ENCODE data around the gene ISCA2.
"Not testable (repeated sequence)": the region's sequence is repeated elsewhere in the genome, so short reads cannot be mapped to it uniquely, and the experiment has no call there.

ISCA2 gene, protein sequence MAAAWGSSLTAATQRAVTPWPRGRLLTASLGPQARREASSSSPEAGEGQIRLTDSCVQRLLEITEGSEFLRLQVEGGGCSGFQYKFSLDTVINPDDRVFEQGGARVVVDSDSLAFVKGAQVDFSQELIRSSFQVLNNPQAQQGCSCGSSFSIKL

GRCh38 chr14:74493343-74494261, at the start of gene ISCA2:
Gene ISCA2, plus strand, starts transcription at chr14:74493765. Its CDS starts 10 bp downstream, at chr14:74493775.
- H3K4me3 Mint-ChIP-seq: peak within 1 kb of the TSS; percentile 97
- DNase-seq: peak; percentile 100
- no peak for TF ChIP-seq CTCF (IDR thresholded peaks at IDR 0.05)
- H3K9me3 Mint-ChIP-seq: no peaks in the 10 kb centered on the region
- H3K4me1 Mint-ChIP-seq: peaks cover 17% of the 10 kb centered on the region
- peaks cover 12% of the 10 kb centered on the region for H3K27me3 Mint-ChIP-seq (ENCODE audit: low read depth, poor library complexity)
- peak within 1 kb of the TSS; percentile 95 for H3K27ac Mint-ChIP-seq
- H3K36me3 Mint-ChIP-seq (ENCODE audit: low read depth): peaks cover 12% of the 10 kb centered on the region

DNA sequence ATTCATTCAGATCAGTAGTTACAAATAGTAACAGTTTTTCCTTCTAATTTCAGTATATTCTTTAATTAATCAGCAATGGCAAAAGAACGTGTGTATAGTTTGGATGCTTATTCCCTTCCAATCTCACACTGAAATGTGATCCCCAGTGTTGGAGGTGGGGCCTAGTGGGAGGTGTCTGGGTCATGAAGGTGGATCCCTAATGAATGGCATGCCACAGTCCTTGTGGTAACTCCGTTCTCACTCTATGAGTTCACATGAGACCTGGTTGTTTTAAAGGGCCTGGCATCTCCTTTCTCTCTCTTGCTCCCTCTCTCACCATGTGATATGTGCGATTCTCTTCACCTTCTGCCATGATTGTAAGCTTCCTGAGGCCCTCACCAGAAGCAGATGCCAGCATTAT, 48.7 kb upstream of the ISCA2 start:
- H3K4me1 Mint-ChIP-seq: peaks cover 5% of the 10 kb centered on the region
- H3K27ac Mint-ChIP-seq: no peak overlapping the region
- H3K4me3 Mint-ChIP-seq: no peak overlapping the region
- no peaks in the 10 kb centered on the region for H3K36me3 Mint-ChIP-seq (ENCODE audit: low read depth)
- no peak for TF ChIP-seq CTCF (IDR thresholded peaks at IDR 0.05)
- peaks cover 17% of the 10 kb centered on the region for H3K27me3 Mint-ChIP-seq (ENCODE audit: low read depth, poor library complexity)
- no peaks in the 10 kb centered on the region for H3K9me3 Mint-ChIP-seq
- no peak for DNase-seq

- peaks cover 14% of the 10 kb centered on the region for H3K4me1 Mint-ChIP-seq
- DNase-seq; H3K36me3 Mint-ChIP-seq (ENCODE audit: low read depth); H3K27ac Mint-ChIP-seq; H3K4me3 Mint-ChIP-seq: not testable (repeated sequence)
- peaks cover 32% of the 10 kb centered on the region for H3K9me3 Mint-ChIP-seq
- H3K27me3 Mint-ChIP-seq (ENCODE audit: low read depth, poor library complexity): peaks cover 19% of the 10 kb centered on the region
These were observed 39.2 kb upstream of the ISCA2 start for GRCh38 chr14:74454397-74454796.

- peaks cover 32% of the 10 kb centered on the region for H3K9me3 Mint-ChIP-seq
- peaks cover 26% of the 10 kb centered on the region for H3K4me1 Mint-ChIP-seq
- H3K27ac Mint-ChIP-seq: peak overlapping the region; percentile 29
- peaks cover 5% of the 10 kb centered on the region for H3K36me3 Mint-ChIP-seq (ENCODE audit: low read depth)
- peak; percentile 36 for DNase-seq
- TF ChIP-seq CTCF (IDR thresholded peaks at IDR 0.05): no peak
- H3K4me3 Mint-ChIP-seq: no peak overlapping the region
- H3K27me3 Mint-ChIP-seq (ENCODE audit: low read depth, poor library complexity): peaks cover 24% of the 10 kb centered on the region
These were observed 36.6 kb upstream of the ISCA2 start for GRCh38 chr14:74456684-74457564.

- Mint-ChIP-seq H3K4me1 (peaks cover 26% of the 10 kb centered on the region), H3K9me3 (peaks cover 28% of the 10 kb centered on the region), H3K36me3 (ENCODE audit: low read depth) (peaks cover 5% of the 10 kb centered on the region), H3K27ac (peak overlapping the region; percentile 29), H3K27me3 (ENCODE audit: low read depth, poor library complexity) (peaks cover 21% of the 10 kb centered on the region), H3K4me3 (no peak overlapping the region)
- no peak for DNase-seq
- no peak for TF ChIP-seq CTCF (IDR thresholded peaks at IDR 0.05)
These were observed 36.0 kb upstream of the ISCA2 start for GRCh38 chr14:74457565-74457895.

All from nephron progenitor cell (in vitro differentiated cells).